GM20000 (cell line): ENCODE measurements around the gene FXYD7.
"Not testable (repeated sequence)": the region's sequence is repeated elsewhere in the genome, so short reads cannot be mapped to it uniquely, and the experiment has no call there.

ENCODE experiments used
- DNase-seq: peaks from one replicate; pipeline ENCODE4 v3.0.0; 2012; ENCODE audit warnings: low spot score
- TF ChIP-seq, protein P1 (sequence below): IDR thresholded peaks from 2 replicates; pipeline ENCODE4 v1.5.1; 2012; ENCODE audit warnings: mild to moderate bottlenecking, control low read depth; ENCODE audit errors: extremely low read depth, missing control alignments

The FXYD7 gene

DNA sequence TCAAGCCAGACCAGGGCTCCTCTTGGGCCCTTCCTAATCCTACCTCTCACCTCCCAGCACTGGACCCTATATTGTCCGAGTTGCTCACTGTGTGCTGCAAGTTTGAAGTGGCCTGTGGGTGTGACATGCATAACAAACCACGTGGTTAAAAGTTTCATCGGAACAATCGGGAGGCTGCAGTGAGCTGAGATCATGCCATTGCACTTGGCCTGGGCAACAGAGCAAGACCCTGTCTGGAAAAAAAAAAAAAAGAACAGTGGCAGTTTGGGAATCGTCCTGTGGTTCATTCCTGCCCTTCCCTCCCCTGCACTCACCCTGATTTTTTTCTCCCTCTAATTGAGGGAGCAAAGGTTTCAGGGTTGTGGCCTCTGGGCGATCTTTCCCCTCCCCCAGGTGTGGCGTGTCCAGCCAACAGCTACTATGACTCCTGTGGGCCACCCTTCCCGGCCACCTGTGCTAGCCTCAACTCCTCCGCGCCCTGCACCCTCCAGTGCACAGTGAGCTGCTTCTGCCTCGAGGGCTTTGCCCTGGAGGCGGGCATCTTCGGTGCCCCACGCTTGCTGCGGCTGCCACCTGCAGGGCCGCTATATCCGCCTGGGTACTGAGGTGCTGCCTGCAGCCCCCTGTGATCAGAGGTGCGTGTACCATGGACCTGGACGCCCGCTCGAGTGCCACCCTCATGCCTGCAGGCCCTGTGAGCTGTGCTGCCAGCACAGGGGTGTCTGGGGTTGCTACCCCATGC lies 43.7 kb upstream of the FXYD7 start:
- no peak for DNase-seq
- TF ChIP-seq, protein P1, sequence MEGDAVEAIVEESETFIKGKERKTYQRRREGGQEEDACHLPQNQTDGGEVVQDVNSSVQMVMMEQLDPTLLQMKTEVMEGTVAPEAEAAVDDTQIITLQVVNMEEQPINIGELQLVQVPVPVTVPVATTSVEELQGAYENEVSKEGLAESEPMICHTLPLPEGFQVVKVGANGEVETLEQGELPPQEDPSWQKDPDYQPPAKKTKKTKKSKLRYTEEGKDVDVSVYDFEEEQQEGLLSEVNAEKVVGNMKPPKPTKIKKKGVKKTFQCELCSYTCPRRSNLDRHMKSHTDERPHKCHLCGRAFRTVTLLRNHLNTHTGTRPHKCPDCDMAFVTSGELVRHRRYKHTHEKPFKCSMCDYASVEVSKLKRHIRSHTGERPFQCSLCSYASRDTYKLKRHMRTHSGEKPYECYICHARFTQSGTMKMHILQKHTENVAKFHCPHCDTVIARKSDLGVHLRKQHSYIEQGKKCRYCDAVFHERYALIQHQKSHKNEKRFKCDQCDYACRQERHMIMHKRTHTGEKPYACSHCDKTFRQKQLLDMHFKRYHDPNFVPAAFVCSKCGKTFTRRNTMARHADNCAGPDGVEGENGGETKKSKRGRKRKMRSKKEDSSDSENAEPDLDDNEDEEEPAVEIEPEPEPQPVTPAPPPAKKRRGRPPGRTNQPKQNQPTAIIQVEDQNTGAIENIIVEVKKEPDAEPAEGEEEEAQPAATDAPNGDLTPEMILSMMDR, result no peak

DNA sequence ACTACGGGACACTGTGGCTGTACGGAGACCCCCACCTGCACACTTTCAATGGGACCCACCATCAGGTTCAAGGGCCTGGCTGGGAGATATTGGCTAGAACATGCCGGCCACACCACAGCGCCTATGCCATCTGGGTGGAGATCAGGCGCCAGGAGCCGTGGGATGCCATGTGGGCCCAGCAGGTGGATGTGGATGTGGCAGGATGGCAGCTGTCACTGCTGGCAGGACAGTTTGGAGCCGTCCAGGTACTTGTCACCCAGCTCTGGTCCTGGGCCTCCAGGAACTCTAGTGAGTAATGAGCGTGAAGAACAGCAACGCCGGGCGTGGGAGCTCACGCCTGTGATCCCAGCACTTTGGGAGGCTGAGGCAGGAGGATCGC lies 43.2 kb upstream of the FXYD7 start:
- no peak for DNase-seq
- TF ChIP-seq, protein P1, result no peak

DNA sequence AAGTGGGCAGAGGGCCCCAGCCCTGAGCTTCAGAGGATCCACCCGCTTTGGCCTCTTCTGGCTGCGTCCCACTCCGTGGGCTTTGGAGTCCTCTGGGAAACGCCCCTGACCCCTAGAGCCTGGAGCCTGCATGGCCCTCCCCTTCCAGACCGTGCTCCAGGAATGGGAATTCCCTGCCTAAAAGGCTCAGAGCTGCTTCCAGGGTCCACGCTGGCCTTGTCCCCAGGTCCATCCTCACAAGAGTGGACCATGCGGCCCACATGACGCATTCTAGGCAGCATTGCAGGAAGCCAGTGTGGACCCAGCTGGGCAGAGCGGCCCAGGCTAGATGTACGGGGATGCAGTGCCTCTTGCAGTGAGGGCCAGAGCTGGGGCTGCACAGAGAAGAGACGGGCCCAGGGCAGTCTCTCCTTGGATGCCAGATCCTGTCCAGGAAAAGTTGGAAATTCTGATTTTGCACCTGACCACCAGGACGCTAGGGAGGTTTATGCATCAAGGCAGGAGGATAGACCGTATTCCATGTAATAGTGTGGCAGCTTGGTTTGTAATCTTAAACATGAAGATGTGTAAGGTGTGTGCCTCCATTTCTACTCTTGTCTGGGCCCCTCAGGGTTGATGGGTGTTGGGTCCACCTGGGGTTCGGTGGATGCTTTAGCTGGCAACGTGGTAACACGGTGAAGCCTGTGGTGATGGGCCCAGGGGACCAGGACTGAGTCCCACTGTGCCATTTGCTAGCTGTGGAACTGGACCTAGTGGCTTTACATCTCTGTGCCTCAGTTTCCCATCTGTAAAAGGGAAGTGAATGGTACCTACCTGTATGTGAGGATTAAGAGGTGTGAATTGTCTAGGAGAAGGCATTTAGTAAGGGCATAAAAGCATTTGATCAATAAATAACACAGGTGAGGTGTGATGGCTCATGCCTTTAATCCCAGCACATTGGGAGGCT lies 42.2 kb upstream of the FXYD7 start:
- no peak for DNase-seq
- TF ChIP-seq, protein P1, result no peak

DNA sequence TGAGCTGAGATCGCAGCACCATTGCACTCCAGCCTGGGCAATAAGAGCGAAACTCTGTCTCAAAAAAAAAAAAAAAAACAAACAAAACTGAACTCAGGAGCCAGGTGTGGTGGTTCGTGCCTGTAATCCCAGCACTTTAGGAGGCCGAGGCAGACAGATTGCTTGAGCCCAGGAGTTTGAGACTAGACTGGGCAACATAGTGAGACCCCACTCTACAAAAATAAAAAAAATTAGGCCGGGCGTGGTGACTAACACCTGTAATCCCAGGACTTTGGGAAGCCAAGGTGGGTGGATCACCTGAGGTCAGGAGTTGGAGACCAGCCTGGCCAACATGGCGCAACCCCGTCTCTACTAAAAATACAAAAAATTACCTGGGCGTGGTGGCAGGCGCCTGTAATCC lies 41.1 kb upstream of the FXYD7 start:
- DNase-seq, result not testable (repeated sequence)

DNA sequence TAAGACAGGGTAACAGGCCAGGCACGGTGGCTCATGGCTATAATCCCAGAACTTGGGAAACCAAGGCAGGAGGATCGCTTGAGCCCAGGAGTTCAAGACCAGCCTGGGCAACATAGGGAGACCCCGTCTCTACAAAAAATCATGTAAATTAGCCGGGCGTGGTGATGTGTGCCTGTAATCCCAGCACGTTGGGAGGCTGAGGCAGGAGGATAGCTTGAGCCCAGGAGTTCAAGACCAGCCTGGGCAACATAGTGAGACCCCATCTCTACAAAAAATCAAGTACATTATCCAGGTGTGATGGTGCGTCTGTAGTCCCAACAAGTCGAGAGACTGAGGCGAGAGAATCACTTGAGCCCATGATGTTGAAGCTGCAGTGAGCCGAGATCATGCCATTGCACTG lies 39.4 kb upstream of the FXYD7 start:
- DNase-seq, result not testable (repeated sequence)

DNA sequence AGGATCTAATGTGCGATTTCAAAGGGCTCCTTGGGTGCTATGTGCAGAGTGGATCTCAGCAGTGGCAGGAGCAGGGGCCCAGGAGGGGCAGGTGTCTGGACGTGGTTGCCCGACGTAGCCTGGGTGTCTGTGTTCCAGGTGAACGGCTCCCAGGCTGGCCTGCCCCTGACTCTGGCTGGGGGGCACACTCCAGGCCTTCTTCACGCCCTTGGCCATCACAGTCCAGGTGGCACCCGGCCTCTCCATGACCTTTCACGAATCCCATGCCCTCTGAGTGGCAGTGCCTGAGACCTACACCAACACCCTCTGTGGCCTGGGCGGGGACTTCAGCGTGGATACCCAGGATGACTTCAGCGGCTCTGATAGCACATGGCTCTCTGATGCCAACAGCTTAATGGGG lies 38.7 kb upstream of the FXYD7 start:
- DNase-seq, result no peak
- TF ChIP-seq, protein P1, result no peak

DNA sequence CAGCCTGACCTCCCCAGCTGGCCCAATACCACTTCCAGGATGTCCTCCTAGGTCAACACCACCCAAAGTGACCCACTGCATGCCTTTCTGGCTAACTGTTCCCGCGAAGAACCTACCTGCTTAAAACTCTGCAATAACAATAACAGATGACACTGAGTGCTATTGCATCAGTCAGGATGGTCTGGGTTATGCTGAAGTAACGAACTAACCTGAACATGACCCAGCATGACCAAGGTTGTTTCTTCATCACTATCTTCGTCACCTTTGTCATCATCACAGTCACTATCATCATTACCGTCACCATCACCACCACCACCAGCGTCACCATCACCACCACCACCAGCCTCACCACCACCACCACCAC lies 38.0 kb upstream of the FXYD7 start:
- TF ChIP-seq, protein P1, result no peak
- no peak for DNase-seq

DNA sequence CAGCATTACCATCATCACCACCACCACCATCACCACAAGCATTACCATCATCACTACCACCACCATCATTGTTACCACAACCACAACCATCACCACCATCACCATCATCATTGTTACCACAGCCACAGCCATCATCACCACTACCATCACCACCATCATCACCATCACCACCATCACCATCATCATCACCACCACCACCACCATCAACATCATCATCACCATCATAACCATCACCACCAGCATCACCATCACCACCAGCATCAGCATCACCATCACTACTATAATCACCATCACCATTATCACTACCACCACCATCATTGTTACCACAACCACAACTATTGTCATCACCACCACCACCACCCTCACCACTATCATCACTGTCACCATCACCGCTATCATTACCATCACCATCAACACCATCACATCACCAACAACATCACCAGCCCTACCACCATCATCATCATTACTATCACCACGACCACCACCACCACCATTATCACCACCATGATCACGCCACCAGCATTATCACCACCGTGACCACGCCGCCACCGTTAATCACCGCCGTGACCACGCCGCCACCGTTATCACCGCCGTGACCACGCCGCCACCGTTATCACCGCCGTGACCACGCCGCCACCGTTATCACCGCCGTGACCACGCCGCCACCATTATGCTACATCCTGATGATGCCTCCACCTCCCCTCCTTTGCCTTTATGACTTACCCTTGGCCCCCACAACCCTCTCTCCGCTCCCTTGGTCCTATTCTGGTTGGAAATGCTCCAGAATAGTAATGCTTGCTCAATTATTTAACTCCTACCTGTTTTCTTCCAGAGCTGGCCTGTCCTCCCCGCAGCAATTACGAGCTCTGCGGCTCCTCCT lies 37.4 kb upstream of the FXYD7 start:
- no peak for DNase-seq
- TF ChIP-seq, protein P1, result no peak
